GM19035 (cell line): ENCODE data around the gene FMNL2.
"Not testable (repeated sequence)": the region's sequence is repeated elsewhere in the genome, so short reads cannot be mapped to it uniquely, and the experiment has no call there.

Experiments
- ATAC-seq: cut with Tn5 transposase; IDR thresholded peaks from one replicate; pipeline ENCODE4 v1.9.1; 2021; ENCODE audit not compliant: unreplicated experiment

FMNL2 gene

DNA sequence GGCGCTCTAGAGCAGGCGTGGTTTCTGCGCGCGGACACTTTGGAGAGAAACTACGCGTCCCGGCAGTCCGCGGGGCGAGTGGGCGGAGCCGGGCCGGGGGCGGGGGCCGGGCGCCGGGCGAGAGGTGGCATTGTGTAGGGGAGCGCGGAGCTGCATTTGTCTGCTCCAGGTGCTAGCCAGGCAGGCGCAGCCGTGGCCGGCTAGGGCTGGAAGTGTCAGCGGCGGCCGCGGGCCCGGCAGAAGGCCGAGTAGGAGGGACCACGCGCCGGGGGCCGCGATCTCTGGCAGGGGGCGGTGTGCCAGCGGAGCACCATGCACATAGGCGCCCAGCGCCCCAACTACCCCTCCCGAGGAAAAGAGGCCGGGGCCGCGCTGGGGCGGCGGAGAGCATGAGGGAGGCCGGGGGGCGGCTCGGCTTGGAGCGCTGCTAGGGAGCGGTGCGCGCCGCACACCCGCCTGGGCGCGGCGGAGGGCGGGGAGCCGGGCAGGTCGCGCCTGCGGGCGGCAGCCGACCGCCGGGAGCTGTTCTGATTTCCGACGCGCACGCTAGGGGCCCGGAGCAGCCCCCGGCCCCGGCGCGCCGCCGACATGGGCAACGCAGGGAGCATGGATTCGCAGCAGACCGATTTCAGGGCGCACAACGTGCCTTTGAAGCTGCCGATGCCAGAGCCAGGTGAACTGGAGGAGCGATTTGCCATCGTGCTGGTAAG, at the start of gene FMNL2:
TSS of gene FMNL2 (plus strand) at position 159 of the 710 bp plus-strand sequence.
- peak; percentile 92 for ATAC-seq

DNA sequence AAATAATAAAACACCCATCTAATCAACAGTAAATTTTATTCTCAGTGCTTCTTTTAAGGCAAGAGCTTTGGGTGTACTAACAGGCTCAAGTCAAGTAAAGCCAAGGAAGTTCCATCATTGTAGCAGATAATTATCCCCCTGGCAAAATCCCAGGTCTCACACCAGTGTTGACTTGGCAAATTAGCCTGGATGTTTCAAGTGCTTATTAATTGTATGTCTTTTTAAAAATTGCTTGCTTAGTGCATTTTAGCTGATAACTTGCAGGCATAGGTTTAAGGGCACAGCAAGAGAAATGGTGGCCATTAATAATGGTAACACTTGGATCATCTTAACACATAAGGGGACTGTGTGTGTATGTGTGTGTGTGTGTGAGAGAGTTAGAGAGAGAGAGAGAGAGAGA, 42.0 kb upstream of the FMNL2 start:
- no peak for ATAC-seq

DNA sequence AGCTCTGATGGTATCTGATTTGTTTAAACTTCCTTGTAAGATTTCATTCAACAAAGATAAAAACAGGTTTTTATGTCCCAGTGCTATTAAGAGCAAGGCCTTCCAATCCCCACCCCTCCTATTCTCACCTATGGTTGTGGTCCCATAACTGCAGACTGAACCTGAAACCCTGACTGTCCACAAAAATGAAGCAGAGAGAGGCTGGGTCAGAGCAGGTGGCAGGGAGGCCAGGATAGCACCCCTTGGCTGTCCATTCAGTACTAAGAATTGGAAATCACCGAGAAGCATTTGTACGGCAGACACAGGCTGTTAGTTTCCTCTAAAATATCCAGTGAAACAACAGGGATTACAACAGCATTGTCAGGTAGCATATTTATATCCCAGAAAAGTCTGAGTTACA, 37.3 kb upstream of the FMNL2 start:
- no peak for ATAC-seq

DNA sequence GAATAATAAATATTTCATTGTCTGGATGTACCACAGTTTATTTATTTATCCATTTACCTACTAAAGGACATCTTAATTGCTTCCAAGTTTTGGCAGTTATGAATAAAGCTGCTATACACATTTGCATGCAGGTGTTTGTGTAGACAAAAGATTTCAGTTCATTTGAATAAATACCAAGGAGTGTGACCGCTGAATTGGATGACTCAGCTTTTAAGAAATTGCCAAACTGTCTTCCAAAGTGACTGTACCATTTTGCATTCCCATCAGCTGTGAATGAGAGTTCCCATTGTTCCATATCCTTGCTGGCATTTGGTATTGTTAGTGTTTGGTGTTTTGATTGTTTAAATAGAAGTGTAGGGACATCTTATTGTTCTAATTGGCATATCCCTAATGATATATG, 36.2 kb upstream of the FMNL2 start:
- no peak for ATAC-seq

DNA sequence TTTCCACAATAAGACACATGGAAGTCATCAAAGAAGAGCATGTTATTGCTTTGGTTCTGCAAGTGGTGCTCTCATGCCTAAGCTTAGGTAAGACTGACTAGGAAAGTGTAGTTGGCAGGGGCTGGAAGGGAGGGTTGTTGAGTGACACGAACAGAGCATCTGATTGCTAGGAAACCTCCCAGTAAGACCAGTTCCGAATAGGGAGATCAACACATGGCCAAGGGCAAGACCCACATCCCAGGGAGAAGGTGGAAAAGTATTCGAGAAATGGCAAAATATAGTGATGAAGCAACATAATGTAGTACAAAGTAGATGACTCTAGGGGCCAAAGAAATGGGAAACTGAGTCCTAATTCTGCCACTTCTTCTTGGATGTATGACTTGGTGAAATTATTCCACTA, 33.8 kb upstream of the FMNL2 start:
- no peak for ATAC-seq

DNA sequence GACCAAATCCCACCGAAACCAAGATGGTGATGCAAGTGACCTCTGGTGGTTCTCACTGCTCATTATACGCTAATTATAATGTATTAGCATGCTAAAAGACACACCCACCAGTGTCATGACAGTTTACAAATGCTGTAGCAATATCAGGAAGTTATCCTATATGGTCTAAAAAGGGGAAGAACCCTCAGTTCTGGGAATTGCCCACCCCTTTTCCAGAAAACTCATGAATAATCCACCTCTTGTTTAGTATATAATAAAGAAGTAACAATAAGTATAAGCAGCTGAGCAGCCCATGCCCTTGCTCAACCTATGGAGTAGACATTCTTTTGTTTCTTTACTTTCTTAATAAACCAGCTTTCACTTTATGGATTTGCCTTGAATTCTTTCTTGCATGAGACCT, 31.0 kb upstream of the FMNL2 start:
- no peak for ATAC-seq

DNA sequence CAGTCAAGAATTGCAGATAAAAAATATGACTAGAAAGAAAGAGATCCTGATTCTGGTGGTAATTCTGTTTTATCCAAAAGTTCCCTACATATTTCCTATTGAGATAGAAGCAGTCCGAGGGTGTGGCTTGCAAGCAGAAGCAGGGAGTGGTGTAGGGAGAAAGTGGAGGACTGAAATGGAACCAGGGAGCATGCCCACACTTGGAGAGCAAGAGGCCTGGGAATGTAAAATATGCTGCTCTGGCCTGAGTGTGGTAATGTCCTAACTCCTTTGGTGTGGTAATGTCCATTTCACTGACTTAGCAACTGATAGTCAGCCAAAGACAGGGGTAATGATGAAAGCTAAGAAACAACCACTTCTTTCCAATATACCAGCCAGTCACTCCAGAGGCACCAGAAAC, 30.1 kb upstream of the FMNL2 start:
- ATAC-seq, result no peak

DNA sequence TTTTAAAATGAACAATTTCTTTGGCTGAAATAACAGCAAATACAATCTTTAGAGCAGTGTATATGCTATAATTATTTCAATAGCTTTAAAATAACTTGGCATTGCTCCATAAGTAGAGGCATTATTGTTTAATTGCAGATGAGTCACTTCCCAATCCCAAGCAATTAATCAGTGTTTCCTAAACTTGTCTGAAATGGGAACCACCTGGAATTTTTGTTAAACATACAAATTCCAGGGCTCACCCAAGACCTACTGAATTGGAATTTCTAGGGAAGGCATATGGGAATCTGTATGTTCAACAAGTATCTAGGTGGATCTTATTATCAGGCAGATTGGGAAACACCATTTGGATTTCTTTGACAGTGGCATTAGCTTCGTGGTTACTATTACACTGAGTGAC, 27.1 kb upstream of the FMNL2 start:
- no peak for ATAC-seq

DNA sequence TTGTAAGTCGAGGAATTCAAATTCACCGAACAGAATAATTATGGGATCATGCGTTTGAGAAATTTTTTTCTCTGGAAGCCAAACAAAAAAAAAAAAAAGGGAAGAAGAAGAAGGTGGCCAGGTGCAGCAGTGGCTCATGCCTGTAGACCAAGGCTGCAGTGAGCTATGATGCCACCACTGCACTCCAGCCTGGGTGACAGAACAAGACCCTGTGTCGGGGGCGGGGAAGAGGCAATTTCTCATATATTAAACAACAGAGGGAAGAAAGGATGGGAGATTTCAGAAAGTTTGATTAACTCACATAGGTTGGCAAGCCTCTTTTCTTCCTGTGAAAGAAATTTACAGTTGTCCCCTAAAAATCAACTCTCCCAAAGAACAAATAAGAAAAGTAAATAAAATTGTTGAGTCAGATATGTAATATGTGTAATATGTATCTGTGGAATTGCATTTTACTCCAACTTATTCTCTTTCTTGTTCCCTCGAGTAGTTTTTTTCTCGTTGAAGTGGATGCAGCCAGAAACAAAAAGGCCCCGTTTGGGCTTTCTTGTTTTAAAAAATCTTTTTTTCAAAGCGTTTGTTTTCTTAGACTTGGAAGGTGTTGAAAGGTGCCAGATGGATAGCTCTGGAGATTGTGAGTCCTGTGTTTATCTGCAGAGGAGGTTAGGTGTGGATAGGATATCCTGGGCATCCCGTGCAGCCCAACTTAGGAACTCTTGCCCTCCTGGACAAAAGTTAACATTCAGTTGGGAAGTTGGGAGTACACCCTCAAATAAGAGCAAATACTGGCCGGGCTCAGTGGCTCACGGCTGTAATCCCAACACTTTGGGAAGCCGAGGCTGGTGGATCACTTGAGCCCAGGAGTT, 25.4 kb upstream of the FMNL2 start:
- no peak for ATAC-seq

DNA sequence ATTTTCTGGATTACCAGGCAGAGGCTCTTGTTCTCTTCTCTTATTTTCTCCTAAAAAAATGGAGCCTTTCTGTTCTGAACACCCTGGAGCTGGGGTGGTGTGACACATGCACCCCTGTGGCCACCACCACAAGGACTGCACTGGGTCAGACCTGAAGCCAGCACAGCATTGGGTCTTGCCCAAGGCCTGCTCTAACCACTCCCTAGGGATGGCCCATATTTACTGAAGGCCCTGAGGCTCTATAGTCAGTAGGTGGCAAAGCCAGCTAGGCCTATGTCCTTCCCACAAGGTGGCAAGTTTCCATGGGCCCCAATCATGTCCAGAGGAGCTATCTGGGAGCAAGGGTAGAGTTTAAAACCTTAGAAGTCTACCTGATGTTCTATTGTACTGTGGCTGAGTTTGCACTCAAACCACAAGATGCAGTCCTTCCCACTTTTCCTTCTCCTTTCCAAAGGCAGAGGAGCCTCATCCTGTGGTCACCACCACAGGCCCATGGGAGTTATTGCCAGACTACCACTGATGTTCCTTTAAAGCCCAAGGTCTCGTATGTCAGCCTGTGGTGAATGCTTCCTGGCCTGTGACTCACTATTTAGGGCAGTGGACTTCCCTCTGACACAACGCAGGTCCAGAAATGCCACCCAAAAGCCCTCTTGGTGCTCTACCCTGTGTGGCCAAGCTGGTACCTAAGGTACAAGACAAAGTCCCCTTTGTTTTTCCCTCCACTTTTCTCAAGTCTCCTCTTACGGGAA, 15.0 kb upstream of the FMNL2 start:
- no peak for ATAC-seq

DNA sequence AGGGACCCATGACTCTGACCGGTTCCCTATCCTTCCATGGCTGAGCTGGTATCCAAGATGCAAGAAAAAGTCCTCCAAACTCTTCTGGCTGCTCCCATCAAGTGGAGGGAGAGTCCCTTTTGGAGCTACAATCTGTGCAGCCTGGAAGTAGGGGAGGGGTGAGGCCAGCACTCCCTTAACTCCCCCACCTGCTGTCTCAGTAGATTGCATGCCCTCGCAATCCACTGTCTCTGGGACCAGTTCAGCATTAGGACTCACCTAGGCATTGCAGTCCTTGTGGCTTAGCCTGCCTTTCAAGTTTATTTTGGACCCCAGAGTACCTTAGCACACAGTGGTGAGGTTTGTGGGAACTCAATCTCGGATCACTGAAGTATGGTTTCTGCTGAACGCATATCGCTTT, 14.2 kb upstream of the FMNL2 start:
- no peak for ATAC-seq

DNA sequence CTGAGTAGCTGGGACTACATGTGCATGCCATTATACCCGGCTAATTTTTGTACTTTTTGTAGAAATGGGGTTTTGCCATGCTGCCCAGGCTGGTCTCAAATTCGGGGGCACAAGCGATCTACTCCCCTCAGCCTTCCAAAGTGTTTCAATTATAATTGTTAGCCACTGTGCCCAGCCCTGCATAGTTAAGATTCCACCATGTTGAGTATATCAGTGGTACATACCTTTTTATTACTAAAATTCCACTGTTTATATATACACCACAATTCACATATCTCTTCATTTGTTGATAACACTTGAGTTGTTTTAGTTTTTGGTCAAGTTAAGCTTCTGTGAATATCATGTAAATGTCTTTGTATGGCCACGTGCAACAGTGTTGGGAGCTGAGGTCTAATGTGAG, 12.8 kb upstream of the FMNL2 start:
- ATAC-seq, result no peak

DNA sequence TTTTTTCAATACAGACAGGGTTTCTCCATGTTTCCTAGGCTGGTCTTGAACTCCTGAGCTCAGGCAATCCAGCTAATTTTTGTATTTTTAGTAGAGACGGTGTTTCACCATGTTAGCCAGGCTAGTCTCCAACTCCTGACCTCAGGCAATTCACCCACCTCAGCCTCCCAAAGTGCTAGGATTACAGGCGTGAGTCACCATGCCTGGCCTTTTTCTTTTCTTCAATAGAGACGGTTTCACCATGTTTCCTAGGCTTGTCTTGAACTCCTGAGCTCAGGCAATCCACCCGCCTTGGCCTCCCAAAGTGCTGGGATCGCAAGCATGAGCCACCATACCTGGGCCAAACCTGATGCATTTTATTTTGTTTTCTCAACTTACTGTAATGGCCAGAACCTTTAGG, 9.8 kb upstream of the FMNL2 start:
- not testable (repeated sequence) for ATAC-seq

DNA sequence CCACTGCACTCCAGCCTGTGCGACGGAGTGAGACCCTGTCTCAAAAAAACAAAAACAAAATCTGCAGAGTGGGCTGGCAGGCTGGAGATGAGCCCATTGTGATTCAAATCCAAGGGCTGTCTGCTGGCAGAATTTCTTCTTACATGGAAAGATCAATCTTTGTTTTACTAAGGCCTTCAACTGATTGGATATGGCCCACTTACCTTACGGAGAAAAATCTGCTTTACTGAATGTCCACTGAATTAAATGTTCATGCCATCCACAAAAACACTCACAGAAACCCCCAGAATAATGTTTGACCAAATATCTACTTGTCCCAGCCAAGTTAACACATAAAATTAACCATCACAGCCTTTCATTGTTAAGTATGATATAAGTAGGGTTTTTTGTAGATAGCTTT, 8.3 kb upstream of the FMNL2 start:
- no peak for ATAC-seq

DNA sequence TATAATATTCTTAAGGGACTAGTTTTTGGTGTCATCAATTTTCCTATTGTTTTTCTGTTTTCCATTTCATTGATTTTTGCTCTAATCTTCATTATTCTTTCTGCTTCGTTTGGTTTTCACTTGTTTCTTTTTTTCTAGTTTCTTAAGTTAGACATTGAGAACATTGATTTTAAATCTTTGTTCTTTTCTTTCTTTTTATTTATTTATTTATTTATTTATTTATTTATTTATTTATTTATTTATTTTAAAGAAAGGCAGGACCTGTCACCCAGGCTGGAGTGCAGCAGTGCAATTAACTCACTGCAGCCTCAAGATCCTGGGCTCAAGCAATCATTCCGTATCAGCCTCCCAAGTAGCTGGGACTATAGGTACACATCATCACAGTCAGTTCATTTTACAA, 7.0 kb upstream of the FMNL2 start:
- ATAC-seq, result no peak

DNA sequence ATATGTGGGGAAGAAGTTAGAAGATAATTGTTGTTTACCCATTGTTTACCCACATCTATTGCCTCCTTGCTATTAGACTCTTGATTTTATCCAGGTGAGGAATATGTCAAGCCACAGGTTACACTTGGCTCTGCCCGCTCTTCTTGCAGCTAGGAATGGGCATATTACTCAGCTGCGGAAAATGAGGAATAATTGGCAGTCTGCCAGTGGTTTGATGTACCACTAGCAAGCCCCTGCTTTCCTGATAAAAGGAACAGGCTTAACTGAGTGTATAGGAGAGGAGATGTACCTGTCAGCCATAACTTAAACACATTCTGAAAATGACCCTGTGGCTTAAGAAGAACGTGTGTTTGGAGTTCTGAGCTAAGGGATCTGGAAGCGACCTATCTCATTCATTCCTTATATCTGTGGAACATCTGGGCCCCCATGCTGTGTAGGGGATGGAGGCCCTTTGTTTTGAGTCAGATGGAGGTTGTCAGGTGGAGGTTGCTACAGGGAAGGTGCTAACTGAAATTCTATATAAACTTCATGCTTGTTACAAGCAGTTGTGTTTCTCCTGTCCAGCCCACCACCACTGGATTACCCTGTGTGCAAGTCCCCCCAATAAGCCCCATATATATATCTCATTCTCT, 4.6 kb upstream of the FMNL2 start:
- ATAC-seq, result no peak

DNA sequence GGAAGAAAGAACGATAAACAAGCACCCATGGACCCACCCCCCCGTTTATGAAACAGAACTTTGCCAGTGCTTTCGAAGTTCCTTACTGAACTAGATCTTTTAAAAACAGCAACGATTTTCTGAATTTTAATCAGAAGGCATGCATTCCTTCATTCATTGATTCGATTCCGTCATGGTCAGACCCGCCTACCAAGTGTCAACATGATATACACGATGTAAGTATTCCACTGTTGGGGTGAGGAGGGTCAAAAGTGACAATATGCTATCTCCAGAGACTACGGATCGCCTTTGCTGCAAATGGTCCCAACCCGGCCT, 316 bp upstream of the FMNL2 start:
- no peak for ATAC-seq

DNA sequence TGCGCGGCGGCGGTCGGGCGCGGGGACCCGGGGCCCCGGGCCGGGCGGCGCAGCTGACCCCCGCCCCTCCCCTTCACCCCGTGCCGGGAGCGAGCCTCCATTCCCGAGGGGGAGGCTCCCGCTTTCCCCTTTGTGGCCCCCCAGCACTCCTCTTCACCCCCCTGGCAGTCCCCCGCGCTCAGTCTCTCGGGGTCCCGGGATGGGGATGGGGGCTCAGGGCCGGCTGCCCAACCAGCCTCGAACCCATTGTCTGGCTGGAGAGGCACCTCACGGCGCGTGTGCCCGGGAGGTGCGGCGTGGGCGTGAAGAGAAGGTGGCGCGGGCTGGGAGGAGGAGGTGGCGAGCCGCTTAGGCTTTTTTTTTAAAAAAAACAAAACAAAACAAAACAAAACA, 748 bp downstream of the FMNL2 start:
- ATAC-seq, result peak; percentile 31

DNA sequence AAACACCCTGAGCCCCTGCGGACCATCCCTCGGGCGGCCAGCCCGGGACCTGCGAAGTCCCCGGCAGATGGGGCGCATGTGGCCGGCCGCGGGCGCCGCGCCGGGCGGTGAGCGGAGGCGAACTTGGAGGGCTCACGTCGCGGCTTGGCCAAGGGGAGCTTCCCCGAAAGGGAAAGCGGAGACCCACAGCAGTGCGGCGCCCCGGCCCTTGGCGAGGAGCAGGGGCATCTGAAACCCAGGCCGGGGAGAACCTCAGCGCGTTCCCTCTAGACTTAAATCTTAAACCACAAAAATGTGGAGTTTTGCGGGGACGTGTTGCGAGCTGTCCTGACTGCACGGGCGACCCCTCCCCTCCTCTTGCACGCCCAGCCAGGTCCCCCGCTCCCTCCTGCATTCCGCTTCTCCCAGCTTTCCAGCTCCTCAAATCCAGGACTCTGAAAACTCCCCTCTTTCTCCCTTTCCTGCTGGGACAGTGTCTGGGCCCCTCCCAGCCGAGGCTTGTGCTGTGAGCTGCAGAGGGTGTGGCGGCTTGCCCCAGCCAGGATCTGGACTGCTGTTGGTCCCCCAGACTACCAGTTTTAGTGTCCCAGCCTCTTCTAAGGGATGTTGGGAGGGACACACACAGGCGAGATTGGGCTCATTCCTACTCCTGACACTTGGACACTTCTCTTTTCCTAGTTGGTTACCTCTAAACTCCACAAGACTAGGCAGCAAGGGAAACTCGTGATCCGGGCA, 1.3 kb downstream of the FMNL2 start:
- ATAC-seq, result peak; percentile 34

DNA sequence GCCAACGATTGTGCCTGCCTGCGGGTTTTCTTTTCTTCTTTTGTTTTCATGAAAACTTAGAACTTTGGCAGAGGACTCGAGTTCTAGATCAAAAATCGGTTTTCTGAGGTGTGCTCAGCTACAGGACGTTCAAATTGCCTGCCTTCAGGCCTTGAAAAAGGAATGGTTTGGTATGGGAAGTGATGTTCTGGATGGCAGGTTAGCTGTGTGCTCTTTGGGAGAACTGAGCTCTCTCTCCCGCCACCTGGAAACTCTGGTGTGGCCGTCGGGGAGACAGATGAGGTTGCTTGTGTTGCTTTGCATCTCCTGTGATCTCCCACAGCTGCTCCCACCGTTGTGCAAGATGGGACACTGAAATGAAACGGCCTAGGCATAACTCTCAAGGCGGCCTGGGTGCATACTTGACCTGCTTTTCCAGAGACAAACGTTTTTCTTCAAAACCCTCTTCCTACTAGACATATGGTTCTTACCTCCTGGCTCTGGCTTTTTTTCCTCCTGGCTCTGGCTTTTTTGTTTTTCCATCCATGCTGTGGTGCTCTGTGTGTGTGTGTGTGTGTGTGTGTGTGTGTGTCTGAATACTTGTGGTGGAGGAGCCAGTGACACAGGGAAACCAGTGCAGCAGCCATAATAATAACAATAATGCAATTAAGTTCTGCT, 2.0 kb downstream of the FMNL2 start:
- no peak for ATAC-seq
